Right ventricle myocardium inferior (tissue), 1 donor: ENCODE data around the gene SLC27A5. TPM values are rescaled to one million over a fixed set of nuclear protein-coding genes. Genes with fewer than 3 reads are reported as not detected.
"Not testable (repeated sequence)": the region's sequence is repeated elsewhere in the genome, so short reads cannot be mapped to it uniquely, and the experiment has no call there.

Experiments used
- ATAC-seq: fragments of 200-7000 bp; cut with Tn5 transposase; one replicate; pipeline ENCODE4 v1.9.1; 2020; ENCODE audit warnings: mild to moderate bottlenecking, moderate library complexity
- DNase-seq: peaks from one replicate; pipeline ENCODE4 v3.0.0; 2021; ENCODE audit errors: missing footprints
- intact Hi-C: fragments of 100-400 bp; cut with DNase I; formaldehyde crosslinking; loops from one replicate; pipeline ENCODE4 v1.11.0; 2022
- total RNA-seq: library from RNA; stranded (reverse); fragmentation: NEBNext Ultra II Directional; extraction: Animal tissue kit (Norgen Biotek cat#: 25700); gene quantifications from one replicate; pipeline ENCODE4 v1.2.1, GENCODE V29; 2021
- donor health status: DM: no; HTN: yes; CAD: no; lungs with severe emphysema.

SLC27A5 gene
- total RNA-seq, 1 donor from 2014 or later, result 3.2 TPM

- no peak for DNase-seq
- intact Hi-C loops, result no loop called here
- no peak for ATAC-seq
Observed at GRCh38 chr19:58477130-58477529, 34.7 kb downstream of the SLC27A5 start.

GRCh38 chr19:58476498-58477015 lies 35.2 kb downstream of the SLC27A5 start:
- ATAC-seq (no peak), DNase-seq (no peak)
- intact Hi-C loops, result no loop called here

- intact Hi-C loops, result no loop called here
- peak; percentile 94 for ATAC-seq
- peak; percentile 98 for DNase-seq
Observed at GRCh38 chr19:58475714-58476497, 35.9 kb downstream of the SLC27A5 start, which contains the start of gene ZNF446. Gene ZNF446, plus strand, starts transcription at chr19:58476352. Its CDS starts 867 bp downstream, at chr19:58477219.

DNA sequence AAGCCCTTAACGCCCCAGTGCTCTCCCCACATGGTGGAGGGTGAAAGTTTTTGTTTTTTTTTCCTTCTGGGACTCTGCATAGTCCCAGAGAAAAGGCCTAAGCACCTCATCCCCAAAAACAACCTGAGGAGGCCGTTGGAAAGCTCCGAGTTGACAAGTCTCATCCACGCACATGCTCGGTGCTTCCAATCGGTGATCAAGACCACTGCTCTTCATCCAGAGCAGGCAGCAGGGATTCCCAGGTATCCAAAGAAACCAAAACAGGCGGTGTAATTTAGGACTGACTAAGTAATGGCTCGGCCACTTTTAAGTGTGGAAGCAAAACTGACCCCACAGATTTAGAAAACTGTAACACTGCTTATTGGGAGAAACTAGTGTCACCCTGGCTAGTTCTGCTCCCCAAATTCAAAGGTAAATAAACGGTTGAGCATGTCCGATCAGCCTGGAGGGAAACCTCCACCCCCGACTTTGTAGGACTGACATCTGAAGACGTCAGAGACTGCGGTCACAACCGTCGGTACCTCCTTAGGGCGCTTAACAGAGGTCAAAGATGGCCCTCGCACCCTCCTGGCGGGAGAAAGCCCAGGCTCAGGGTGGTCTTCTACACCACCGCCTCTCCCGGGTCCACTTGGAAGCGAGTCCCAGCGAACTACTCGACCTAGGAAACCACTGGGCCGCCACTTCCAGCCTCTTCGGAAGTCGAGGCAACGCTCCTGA lies 36.6 kb downstream of the SLC27A5 start:
- no peak for DNase-seq
- ATAC-seq, result no peak
- intact Hi-C loops, result no loop called here

- no peak for DNase-seq
- no peak for ATAC-seq
- intact Hi-C loops, result no loop called here
Observed at GRCh38 chr19:58474291-58474996, 37.3 kb downstream of the SLC27A5 start.

DNA sequence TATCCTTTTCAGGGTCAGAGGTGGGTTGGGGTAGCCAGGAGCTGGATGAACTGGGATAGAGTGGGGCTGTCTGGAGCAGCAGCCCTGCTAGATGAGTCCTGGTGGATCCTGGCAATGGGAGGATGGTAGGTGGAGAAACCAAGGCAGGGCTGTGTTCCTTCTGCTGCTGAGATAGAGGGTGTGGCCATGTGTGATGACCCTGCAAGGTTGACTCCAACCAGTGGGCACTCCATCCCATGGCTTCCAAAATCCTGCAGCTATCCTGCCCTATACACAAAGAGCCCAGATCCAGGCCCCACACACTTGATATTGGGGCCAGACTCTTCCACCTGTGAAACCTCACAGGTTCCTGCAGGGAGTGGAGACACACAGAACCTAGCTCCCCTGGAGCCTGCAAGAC lies 38.0 kb downstream of the SLC27A5 start:
- intact Hi-C loops, result no loop called here
- DNase-seq (no peak), ATAC-seq (no peak)

GRCh38 chr19:58471736-58472135 lies 40.1 kb downstream of the SLC27A5 start:
- intact Hi-C loops, result no loop called here
- no peak for ATAC-seq
- DNase-seq, result no peak

- ATAC-seq, intact Hi-C loops, DNase-seq: not testable (repeated sequence)
Observed at GRCh38 chr19:58470837-58471543, 40.8 kb downstream of the SLC27A5 start.

DNA sequence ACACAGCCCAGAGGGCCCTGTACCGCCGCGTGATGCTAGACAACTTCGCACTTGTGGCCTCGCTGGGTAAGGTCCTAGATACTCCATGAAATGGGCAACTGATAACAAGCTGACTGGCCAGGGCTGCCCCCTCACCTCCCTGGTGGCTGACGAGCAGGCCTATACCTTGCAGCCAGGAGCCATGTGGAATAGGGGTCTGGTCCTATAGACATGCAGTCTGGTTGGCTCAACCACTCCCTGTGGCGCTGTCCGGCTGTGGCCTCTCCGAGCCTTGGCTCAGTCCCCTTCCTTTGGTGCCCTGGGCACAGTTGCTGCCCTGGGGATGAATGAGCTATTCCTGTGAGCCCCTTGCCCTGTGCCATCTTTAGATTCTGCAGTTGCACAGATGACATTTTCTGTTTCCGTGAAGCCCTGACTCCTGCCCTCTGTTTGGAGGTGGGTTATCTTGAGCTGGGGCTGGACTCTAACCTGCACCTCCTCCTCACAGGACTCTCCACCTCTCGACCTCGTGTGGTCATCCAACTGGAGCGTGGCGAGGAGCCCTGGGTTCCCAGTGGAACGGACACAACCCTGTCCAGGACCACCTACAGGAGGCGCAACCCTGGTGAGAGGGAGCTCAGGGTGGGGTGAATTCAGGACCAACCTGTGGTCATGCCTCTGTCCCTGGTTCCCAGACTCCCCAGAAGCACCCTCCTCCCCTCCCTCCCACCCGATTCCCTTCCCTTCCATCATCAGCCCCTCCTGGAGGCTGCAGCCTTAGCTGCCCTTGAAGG lies 42.4 kb downstream of the SLC27A5 start:
- DNase-seq (no peak), ATAC-seq (no peak)
- intact Hi-C loops, result no loop called here

GRCh38 chr19:58468216-58468839 lies 43.5 kb downstream of the SLC27A5 start:
- ATAC-seq (no peak), DNase-seq (no peak)
- intact Hi-C loops, result no loop called here

DNA sequence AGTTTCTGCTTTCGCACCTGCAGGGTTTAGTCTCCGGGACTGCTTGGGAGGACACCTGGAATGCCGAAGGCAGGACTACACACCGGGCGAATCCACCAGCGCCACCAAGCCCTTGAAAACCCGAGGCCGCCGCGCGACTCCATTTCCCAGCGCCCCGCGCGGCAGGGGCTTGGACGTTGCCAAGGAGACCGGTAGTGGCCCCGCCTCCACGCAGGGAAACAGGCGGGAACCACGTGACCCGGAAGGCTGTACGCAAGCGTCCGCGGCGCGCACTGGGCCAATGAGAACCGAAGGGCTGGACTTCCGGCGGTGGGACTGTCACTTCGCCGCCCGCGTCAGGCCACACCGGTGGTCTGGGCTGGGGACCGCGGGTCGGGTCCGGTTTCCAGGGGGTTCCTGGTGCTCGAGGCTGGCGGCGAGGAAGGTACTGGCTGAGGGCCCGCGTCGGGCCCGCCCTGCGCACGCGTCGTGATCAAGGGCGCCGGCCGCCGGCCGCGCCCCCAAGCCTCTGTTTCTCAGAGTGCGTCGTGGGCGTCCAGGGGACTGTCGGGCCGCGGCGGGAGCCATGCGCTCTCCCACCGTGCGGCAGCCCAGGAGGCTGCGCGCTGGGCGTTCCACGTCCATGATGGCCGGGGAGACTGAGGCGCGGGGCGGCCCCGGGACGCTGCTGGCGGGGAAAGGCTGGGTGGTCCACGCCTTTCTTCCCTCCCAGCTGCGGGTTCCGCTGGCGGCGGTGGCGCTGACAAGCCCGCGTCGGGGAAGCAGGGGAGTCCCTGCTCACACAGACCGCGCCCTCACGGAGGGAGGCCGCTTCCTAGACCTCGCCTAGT lies 44.8 kb downstream of the SLC27A5 start, which contains the start of gene ZNF324:
Gene ZNF324 (plus strand): TSS at position 321 of the 830 bp plus-strand sequence. CDS start 2,106 bp downstream, outside the sequence.
- intact Hi-C loops, result no loop called here
- DNase-seq, result peak; percentile 100
- peak; percentile 98 for ATAC-seq

DNA sequence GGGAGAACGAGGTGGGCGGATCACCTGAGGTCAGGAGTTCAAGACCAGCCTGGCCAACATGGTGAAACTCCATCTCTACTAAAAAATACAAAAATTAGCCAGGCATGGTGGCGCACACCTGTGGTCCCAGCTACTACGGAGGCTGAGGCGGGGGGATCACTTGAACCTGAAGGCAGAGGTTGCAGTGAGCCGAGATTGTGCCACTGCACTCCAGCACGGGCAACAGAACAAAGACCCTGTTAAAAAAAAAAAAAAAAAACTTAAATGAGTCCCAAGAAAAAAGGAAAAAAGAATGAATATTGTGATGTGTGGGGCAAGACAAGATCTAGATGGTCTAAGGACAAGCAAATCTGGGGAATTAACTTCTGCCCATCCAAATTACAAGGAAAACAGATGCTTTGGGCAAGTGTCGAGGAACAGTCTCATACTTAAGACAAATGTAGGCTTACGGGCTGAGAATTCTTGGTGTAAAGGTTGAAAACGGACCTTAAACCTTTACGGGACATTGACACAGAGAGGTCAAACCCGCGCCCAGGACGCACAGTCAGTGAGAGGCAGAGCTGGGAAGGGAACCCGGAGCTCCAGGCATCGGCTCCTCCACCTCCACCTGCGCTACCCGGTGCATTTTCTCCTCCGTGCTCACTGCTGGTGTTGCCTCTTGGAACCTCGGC lies 45.6 kb downstream of the SLC27A5 start:
- intact Hi-C loops, result no loop called here
- peak; percentile 30 for ATAC-seq

DNA sequence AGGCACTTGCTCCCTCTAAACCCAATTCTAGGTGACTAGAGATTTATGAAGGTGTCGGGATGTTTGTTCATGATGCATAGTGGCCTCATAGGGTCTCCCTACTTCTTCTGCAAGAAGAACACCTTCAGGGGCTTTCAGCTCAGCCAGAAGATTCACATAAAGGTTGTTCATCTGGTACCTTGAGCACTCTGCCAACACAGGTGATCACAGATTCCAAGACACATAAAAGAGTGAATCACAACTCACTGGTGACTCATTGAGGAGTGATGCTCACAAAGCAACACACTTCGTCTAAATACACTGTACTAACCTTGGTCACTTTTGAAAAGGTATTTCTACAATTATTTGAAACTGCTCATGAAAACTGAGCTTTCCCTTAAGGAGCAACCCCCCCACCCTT lies 51.8 kb downstream of the SLC27A5 start:
- no peak for ATAC-seq
- no peak for DNase-seq
- intact Hi-C loops, result no loop called here

More for the DNA sequence above, 45.6 kb downstream of the SLC27A5 start:
- no peak for DNase-seq

DNA sequence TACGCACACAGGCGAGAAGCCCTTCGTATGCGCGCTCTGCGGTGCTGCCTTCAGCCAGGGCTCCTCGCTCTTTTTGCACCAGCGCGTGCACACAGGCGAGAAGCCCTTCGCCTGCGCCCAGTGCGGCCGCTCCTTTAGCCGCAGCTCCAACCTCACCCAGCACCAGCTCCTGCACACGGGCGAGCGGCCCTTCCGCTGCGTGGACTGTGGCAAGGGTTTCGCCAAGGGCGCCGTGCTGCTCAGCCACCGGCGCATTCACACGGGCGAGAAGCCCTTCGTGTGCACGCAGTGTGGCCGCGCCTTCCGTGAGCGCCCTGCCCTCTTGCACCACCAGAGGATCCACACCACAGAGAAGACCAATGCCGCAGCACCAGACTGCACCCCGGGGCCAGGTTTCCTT lies 55.7 kb downstream of the SLC27A5 start:
- intact Hi-C loops, result no loop called here
- ATAC-seq (no peak), DNase-seq (peak; percentile 49)

DNA sequence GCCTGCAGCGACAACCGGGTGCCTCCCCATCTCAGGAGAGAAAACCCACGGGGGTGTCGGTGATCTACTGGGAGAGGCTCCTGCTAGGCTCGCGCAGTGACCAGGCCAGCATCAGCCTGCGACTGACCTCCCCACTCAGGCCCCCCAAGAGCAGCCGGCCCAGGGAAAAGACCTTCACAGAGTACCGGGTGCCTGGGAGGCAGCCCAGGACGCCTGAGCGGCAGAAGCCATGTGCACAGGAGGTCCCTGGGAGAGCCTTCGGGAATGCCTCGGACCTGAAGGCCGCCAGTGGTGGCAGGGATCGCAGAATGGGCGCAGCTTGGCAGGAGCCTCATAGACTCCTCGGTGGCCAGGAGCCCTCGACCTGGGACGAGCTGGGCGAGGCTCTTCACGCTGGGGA lies 56.5 kb downstream of the SLC27A5 start:
- no peak for DNase-seq
- no peak for ATAC-seq
- intact Hi-C loops, result no loop called here

DNA sequence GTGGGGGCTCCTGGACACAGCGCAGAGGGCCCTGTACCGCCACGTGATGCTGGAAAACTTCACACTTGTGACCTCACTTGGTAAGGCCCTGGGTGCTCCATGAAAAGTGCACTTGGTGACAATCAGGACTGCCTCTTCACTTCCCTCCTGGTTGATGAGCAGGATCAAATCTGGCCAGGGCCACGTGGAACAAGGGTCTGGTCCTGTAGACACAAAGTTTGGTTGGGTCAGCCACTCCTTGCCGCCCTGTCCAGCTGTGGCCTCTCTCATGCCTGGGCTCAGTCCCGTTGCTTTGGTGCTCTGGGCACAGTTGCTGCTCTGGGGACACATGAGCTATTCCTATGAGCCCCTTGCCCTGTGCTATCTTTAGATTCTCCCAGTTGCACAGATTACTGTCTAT lies 58.0 kb downstream of the SLC27A5 start:
- DNase-seq, result no peak
- no peak for ATAC-seq
- intact Hi-C loops, result no loop called here
